ENCODE data around the gene SCGB1C2.

- no peak for TF ChIP-seq CTCF (optimal IDR thresholded peaks at IDR 0.05 in 1 of 3, IDR thresholded peaks at IDR 0.05 in 1 of 3, conservative IDR thresholded peaks at IDR 0.05 in 1 of 3; ENCODE audit: extremely low read depth in 1 of 3, insufficient read depth in 2 of 3, low read length in 3 of 3)
- TF ChIP-seq EZH2 (IDR thresholded peaks at IDR 0.05; ENCODE audit: low read length): no peak
Observed at GRCh38 chr17:177155-177554, 39.8 kb downstream of the SCGB1C2 start.

Data from keratinocyte (primary cell).